Loucy (cell line): ENCODE results near the gene RABIF.

Source experiments
- EZH2phosphoT487 ChIP-seq: fragments of 200-600 bp; IDR thresholded peaks from 2 replicates; pipeline ENCODE4 v1.6.1; 2018; ENCODE audit warnings: antibody characterized with exemption, mild to moderate bottlenecking, moderate library complexity, borderline replicate concordance
- TF ChIP-seq, protein P1 (sequence below): fragments of 200-600 bp; sonication (generic); conservative IDR thresholded peaks from 2 replicates; pipeline ENCODE4 v1.5.1; 2014; ENCODE audit warnings: mild to moderate bottlenecking, antibody characterized with exemption, low read length

DNA sequence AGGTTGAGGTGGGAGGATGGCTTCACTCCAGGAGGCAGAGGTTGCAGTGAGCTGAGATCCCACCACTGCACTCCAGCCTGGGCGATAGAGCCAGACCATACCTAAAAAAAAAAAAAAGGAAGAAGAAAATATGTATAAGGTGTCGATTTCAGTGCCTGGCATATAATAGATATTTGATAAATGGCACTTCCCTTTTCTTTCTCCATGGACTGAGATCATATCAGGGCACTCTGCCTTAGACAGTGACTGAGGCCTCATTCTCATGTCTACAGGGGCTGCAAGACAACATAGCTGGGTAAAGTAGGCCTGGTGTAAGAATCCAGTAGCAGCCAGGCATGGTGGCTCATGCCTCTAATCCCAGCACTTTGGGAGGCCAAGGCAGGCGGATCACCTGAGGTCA, 57.0 kb downstream of the RABIF start:
- TF ChIP-seq, protein P1, sequence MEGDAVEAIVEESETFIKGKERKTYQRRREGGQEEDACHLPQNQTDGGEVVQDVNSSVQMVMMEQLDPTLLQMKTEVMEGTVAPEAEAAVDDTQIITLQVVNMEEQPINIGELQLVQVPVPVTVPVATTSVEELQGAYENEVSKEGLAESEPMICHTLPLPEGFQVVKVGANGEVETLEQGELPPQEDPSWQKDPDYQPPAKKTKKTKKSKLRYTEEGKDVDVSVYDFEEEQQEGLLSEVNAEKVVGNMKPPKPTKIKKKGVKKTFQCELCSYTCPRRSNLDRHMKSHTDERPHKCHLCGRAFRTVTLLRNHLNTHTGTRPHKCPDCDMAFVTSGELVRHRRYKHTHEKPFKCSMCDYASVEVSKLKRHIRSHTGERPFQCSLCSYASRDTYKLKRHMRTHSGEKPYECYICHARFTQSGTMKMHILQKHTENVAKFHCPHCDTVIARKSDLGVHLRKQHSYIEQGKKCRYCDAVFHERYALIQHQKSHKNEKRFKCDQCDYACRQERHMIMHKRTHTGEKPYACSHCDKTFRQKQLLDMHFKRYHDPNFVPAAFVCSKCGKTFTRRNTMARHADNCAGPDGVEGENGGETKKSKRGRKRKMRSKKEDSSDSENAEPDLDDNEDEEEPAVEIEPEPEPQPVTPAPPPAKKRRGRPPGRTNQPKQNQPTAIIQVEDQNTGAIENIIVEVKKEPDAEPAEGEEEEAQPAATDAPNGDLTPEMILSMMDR = no peak
- TF ChIP-seq EZH2phosphoT487 = no peak
